ENCODE results near the gene SNU13. TPM values are rescaled to one million over a fixed set of nuclear protein-coding genes. Genes with fewer than 3 reads are reported as not detected.
"Not testable (repeated sequence)": the region's sequence is repeated elsewhere in the genome, so short reads cannot be mapped to it uniquely, and the experiment has no call there.

The SNU13 gene
- 100 to 1,000 TPM in 2 of 4 donors, 10 to 100 TPM in 2; 79.7 to 115 (median 93.3) TPM for total RNA-seq

GRCh38 chr22:41688365-41689211 is at the start of gene SNU13:
Gene SNU13 (minus strand): TSS chr22:41688867. CDS start chr22:41688796, 71 bp downstream.
- peak; percentile 97 for DNase-seq (ENCODE audit: extremely low spot score)
- Histone ChIP-seq H3K4me1 (peaks cover 14 to 35% (median 23%) of the 10 kb centered on the region in 4 donors), H3K27ac (replicated peaks in 1 of 4) (peak within 1 kb of the TSS; percentile 96 to 97 (median 96)), H3K27me3 (no peaks in the 10 kb centered on the region), H3K9me3 (no peaks in the 10 kb centered on the region), H3K4me3 (peak within 1 kb of the TSS; percentile 75 to 80 (median 78)), H3K36me3 (peaks cover 1 to 5% (median 2%) of the 10 kb centered on the region in 4 donors)
- WGBS = under 1% methylated on average over 33 of the region's 62 CpGs
- TF ChIP-seq EP300 (IDR thresholded peaks at IDR 0.05) (no peak), POLR2A (IDR thresholded peaks at IDR 0.05; ENCODE audit: low read depth) (peak; percentile 55), CTCF (IDR thresholded peaks at IDR 0.05) (peak in 2 of 3 experiments; percentile 18 to 19), POLR2AphosphoS5 (IDR thresholded peaks at IDR 0.05) (peak; percentile 96 to 98)
- intact Hi-C loops (cut with DNase I) = no loop called here

DNA sequence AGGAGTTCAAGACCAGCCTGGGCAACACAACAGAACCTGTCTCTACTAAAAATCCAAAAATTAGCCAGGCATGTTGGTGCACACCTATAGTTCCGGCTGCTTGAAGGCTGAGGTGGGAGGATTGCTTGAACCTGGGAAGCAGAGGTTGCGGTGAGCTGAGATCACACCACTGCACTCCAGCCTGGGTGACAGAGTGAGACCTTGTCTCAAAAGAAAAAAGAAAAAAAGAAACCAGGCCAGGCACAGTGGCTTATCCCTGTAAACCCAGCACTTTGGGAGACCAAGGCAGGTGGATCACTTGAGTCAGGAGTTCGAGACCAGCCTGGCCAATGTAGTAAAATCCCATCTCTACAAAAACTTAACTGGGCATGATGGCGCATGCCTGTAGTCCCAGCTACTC is 44.6 kb upstream of the SNU13 start:
- H3K27me3 ChIP-seq = not testable (repeated sequence)
- WGBS = 100% methylated on average over 4 of the region's 4 CpGs

DNA sequence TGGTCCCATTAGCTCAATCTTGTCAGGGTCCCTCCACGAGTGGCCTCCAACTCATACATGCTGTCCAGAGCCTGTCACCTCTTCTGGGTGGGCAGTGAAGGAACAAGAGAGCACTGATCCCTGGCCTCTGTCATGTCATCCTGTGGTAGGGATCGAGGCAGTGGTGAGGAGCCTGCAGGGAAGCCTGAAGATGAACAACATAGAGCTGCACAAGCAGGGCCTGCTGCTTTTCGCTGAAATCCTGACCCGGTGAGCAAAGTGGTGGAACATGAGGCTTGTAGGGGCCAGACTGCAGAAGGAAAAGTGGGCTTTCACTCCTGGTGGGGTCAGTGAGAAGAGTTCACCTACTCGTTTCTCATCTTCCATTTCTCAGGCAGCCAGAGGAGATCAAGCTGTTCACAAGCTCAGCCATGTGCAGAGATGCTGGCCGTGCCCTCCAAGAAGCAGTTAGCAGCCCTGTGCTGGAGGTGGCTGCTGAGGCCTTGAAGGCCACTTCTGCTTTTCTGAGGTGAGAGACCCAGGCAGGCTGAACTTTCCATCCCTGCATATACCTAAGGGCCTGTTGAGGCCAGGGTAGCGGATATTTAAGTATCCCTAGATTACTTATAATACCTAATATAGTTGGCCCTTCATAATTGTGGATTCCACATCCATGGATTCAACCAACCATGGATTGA is 43.6 kb upstream of the SNU13 start:
- no peaks in the 10 kb centered on the region for H3K9me3 ChIP-seq
- H3K4me1 ChIP-seq = no peaks in the 10 kb centered on the region
- no peaks in the 10 kb centered on the region for H3K36me3 ChIP-seq
- intact Hi-C loops (cut with DNase I) = no loop called here
- no peak for DNase-seq (ENCODE audit: extremely low spot score)
- H3K27me3 ChIP-seq = no peaks in the 10 kb centered on the region
- no peak overlapping the region for H3K27ac ChIP-seq (replicated peaks in 1 of 4)
- no peak for TF ChIP-seq EP300 (IDR thresholded peaks at IDR 0.05)
- TF ChIP-seq POLR2AphosphoS5 (IDR thresholded peaks at IDR 0.05) = no peak
- no peak for TF ChIP-seq CTCF (IDR thresholded peaks at IDR 0.05)
- no peak for TF ChIP-seq POLR2A (IDR thresholded peaks at IDR 0.05; ENCODE audit: low read depth)
- WGBS = 95% methylated on average over 4 of the region's 7 CpGs
- H3K4me3 ChIP-seq = no peak overlapping the region

More for the DNA sequence above, 44.6 kb upstream of the SNU13 start:
- H3K27ac ChIP-seq (replicated peaks in 1 of 4); H3K4me1 ChIP-seq; DNase-seq (ENCODE audit: extremely low spot score); H3K9me3 ChIP-seq; intact Hi-C loops (cut with DNase I); H3K36me3 ChIP-seq; H3K4me3 ChIP-seq: not testable (repeated sequence)

DNA sequence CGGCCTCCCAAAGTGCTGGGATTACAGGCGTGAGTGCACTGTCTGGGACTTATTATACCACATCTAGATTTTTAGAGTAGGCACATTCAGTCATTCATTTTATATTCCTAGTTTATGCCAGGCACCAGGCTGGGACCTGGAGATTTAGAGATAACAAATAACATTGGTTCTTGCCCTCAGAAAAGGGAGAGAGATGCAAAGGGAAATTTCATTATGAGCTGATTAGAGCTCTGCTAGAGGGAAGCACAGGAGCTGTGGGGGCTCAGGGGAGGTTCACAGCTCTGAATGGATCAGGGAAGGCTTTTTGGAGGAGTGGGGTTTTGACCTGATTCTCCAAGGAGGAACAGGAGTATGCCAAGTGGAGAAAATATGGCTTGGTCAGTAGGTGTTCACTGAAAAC is 42.9 kb upstream of the SNU13 start:
- TF ChIP-seq EP300 (IDR thresholded peaks at IDR 0.05) (no peak), POLR2AphosphoS5 (IDR thresholded peaks at IDR 0.05) (no peak)
- H3K27me3 ChIP-seq = no peaks in the 10 kb centered on the region
- DNase-seq (ENCODE audit: extremely low spot score) = no peak
- H3K9me3 ChIP-seq = no peaks in the 10 kb centered on the region
- no peak overlapping the region for H3K4me3 ChIP-seq
- H3K4me1 ChIP-seq = no peaks in the 10 kb centered on the region
- intact Hi-C loops (cut with DNase I) = no loop called here
- H3K36me3 ChIP-seq = no peaks in the 10 kb centered on the region
- 90% methylated on average over 2 of the region's 2 CpGs for WGBS
- no peak overlapping the region for H3K27ac ChIP-seq (replicated peaks in 1 of 4)

DNA sequence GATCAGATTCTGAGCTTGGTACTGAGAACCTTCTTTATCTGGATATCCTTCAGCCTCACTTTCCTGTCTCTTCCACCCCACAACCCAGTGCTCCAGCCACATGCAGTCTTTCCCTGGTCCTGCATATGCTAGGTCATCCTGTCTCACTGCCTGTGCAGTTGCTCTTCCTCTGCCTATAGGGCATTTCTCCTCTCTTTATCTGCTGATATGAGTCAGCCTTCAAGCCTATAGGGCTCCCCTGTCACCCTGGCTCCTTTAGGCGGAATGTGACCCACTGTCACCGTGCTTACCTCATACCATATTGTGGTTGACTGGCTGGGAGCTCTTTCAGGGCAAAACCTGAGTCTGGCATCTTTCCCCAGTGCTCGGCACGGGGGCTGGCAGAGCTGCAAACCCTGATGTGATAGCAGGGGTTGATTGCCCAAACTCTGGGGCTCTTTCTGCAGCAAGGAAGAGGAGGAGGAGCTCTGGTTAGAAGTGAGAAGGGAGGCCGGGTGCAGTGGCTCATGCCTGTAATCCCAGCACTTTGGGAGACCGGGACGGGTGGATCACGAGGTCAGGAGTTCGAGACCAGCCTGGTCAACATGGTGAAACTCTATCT is 36.9 kb upstream of the SNU13 start:
- Histone ChIP-seq H3K27me3 (no peaks in the 10 kb centered on the region), H3K36me3 (no peaks in the 10 kb centered on the region), H3K4me1 (no peaks in the 10 kb centered on the region), H3K27ac (replicated peaks in 1 of 4) (no peak overlapping the region), H3K9me3 (no peaks in the 10 kb centered on the region), H3K4me3 (no peak overlapping the region)
- intact Hi-C loops (cut with DNase I) = no loop called here
- 87% methylated on average over 9 of the region's 9 CpGs for WGBS
- DNase-seq (ENCODE audit: extremely low spot score) = no peak
- TF ChIP-seq CTCF (IDR thresholded peaks at IDR 0.05) = no peak
- no peak for TF ChIP-seq POLR2AphosphoS5 (IDR thresholded peaks at IDR 0.05)
- no peak for TF ChIP-seq POLR2A (IDR thresholded peaks at IDR 0.05; ENCODE audit: low read depth)
- no peak for TF ChIP-seq EP300 (IDR thresholded peaks at IDR 0.05)

Data from esophagus muscularis mucosa (tissue), 4 donors.